ENCODE data around the gene MS4A18.

Gene MS4A18

GRCh38 chr11:60785806-60786361 is 61.4 kb downstream of the MS4A18 start:
- no peaks in the 10 kb centered on the region for H3K36me3 ChIP-seq (ENCODE audit: control insufficient read depth, insufficient read depth, low read length)
- no peaks in the 10 kb centered on the region for H3K27me3 ChIP-seq (ENCODE audit: control insufficient read depth, insufficient read depth, low read length)
- H3K4me3 ChIP-seq (ENCODE audit: low read depth, low read length) = no peak overlapping the region
- H3K9ac ChIP-seq (ENCODE audit: low read depth, low read length) = no peak overlapping the region
- H3K9me3 ChIP-seq (ENCODE audit: control insufficient read depth, insufficient read depth, low read length) = peaks cover 8% of the 10 kb centered on the region
- H3K27ac ChIP-seq (ENCODE audit: low read depth, low read length) = no peak overlapping the region
- H3K4me1 ChIP-seq (ENCODE audit: control insufficient read depth, insufficient read depth, low read length) = no peaks in the 10 kb centered on the region

DNA sequence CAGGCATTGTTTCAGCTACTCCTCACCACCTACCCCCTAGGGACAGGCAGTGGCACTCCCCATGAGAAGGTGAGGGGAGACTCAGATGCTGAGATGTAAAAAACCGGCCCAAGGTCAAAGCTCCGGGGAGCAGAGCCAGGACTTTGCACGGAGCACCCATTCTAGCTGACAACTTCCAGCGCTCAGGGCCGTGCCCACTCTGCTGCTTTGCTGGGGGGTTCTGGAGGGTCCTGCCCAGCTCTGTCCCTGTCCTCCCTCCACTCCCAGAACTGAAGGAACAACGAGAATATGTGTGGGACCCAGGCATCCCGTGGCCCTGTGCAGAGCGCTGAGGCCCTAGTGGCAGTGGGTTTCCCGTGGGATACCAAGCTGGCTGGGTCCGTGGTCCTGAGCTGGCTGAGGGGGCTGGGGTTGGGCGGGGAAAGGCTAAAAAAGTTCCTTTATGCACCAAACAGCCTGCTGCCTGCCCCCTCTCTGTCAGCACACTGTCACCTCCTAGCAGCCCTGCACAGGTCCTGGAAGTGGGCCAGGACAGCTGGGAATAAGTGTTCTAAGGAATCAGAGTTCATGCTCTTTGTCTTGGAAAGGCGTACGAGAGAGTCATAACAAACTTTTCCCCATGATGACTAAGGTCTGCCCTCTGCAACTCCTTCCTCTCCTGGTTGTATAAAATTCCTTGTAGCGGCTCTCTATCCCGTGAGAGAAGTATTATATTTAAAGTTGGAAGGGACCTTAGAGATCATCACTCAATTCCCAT is 62.5 kb downstream of the MS4A18 start:
- no peak overlapping the region for H3K9ac ChIP-seq (ENCODE audit: low read depth, low read length)

DNA sequence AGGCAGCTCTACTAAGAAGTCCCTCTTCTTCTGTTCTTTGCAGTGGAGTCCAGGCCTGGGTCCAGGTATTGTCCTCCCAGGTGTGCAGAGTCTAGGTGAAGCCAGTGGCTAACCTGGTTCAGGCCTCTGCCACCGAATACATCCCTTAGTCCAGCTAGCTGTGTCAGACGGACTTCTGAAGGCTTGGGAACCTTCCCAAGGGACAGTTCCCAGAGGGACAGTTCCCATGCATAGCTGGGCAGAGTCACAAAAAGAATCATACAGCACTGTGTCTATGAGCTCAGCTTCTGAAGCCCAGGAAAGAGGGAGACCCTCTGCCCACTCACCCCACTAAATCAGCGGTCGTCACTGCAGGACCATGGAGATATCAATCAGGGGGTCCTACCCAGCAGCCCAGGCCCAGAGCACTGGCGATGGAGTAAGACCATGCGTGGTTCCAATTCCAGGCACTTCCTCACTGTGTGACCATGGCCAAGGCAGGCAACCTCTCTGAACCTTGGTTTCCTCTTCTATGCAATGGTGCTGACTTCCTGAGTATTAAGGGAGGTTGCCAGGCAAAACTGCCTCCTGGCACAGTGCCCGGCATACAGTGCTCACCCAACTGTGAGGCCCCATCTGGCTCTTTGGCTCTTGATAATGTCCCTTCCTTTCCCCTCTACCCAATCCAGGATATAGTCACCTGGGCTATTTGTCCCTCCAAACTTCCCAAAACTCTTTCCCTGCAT is 64.0 kb downstream of the MS4A18 start:
- H3K4me1 ChIP-seq (ENCODE audit: control insufficient read depth, insufficient read depth, low read length) = no peaks in the 10 kb centered on the region
- H3K36me3 ChIP-seq (ENCODE audit: control insufficient read depth, insufficient read depth, low read length) = no peaks in the 10 kb centered on the region
- H3K27me3 ChIP-seq (ENCODE audit: control insufficient read depth, insufficient read depth, low read length) = no peaks in the 10 kb centered on the region
- peaks cover 35% of the 10 kb centered on the region for H3K9me3 ChIP-seq (ENCODE audit: control insufficient read depth, insufficient read depth, low read length)
- no peak overlapping the region for H3K4me3 ChIP-seq (ENCODE audit: low read depth, low read length)
- no peak overlapping the region for H3K27ac ChIP-seq (ENCODE audit: low read depth, low read length)
- H3K9ac ChIP-seq (ENCODE audit: low read depth, low read length) = no peak overlapping the region

More for the DNA sequence above, 62.5 kb downstream of the MS4A18 start:
- Histone ChIP-seq H3K27me3 (ENCODE audit: control insufficient read depth, insufficient read depth, low read length) (no peaks in the 10 kb centered on the region), H3K27ac (ENCODE audit: low read depth, low read length) (no peak overlapping the region), H3K36me3 (ENCODE audit: control insufficient read depth, insufficient read depth, low read length) (no peaks in the 10 kb centered on the region), H3K4me1 (ENCODE audit: control insufficient read depth, insufficient read depth, low read length) (no peaks in the 10 kb centered on the region), H3K4me3 (ENCODE audit: low read depth, low read length) (no peak overlapping the region), H3K9me3 (ENCODE audit: control insufficient read depth, insufficient read depth, low read length) (peaks cover 19% of the 10 kb centered on the region)

- Histone ChIP-seq H3K9ac (ENCODE audit: low read depth, low read length) (no peak overlapping the region), H3K4me1 (ENCODE audit: control insufficient read depth, insufficient read depth, low read length) (no peaks in the 10 kb centered on the region), H3K9me3 (ENCODE audit: control insufficient read depth, insufficient read depth, low read length) (peaks cover 52% of the 10 kb centered on the region), H3K36me3 (ENCODE audit: control insufficient read depth, insufficient read depth, low read length) (no peaks in the 10 kb centered on the region), H3K27me3 (ENCODE audit: control insufficient read depth, insufficient read depth, low read length) (no peaks in the 10 kb centered on the region), H3K27ac (ENCODE audit: low read depth, low read length) (no peak overlapping the region), H3K4me3 (ENCODE audit: low read depth, low read length) (no peak overlapping the region)
Measured at GRCh38 chr11:60790726-60791125, 66.2 kb downstream of the MS4A18 start.

- Histone ChIP-seq H3K27ac (ENCODE audit: low read depth, low read length) (no peak overlapping the region), H3K36me3 (ENCODE audit: control insufficient read depth, insufficient read depth, low read length) (no peaks in the 10 kb centered on the region), H3K27me3 (ENCODE audit: control insufficient read depth, insufficient read depth, low read length) (no peaks in the 10 kb centered on the region), H3K9me3 (ENCODE audit: control insufficient read depth, insufficient read depth, low read length) (peaks cover 52% of the 10 kb centered on the region), H3K9ac (ENCODE audit: low read depth, low read length) (no peak overlapping the region), H3K4me3 (ENCODE audit: low read depth, low read length) (no peak overlapping the region), H3K4me1 (ENCODE audit: control insufficient read depth, insufficient read depth, low read length) (no peaks in the 10 kb centered on the region)
Measured at GRCh38 chr11:60791153-60791933, 66.8 kb downstream of the MS4A18 start.

GRCh38 chr11:60792521-60792920 is 68.0 kb downstream of the MS4A18 start:
- Histone ChIP-seq H3K4me1 (ENCODE audit: control insufficient read depth, insufficient read depth, low read length) (no peaks in the 10 kb centered on the region), H3K36me3 (ENCODE audit: control insufficient read depth, insufficient read depth, low read length) (no peaks in the 10 kb centered on the region)

More at GRCh38 chr11:60792521-60792920, 68.0 kb downstream of the MS4A18 start:
- Histone ChIP-seq H3K9me3 (ENCODE audit: control insufficient read depth, insufficient read depth, low read length) (peaks cover 52% of the 10 kb centered on the region), H3K9ac (ENCODE audit: low read depth, low read length) (no peak overlapping the region), H3K27me3 (ENCODE audit: control insufficient read depth, insufficient read depth, low read length) (no peaks in the 10 kb centered on the region), H3K4me3 (ENCODE audit: low read depth, low read length) (no peak overlapping the region), H3K27ac (ENCODE audit: low read depth, low read length) (no peak overlapping the region)

Measured in HUES48 (cell line).